Hepatocyte (in vitro differentiated cells): ENCODE data around the gene ABHD8. TPM values are rescaled to one million over a fixed set of nuclear protein-coding genes. Genes with fewer than 3 reads are reported as not detected.

Experiments used
- DNase-seq: peaks from one replicate; pipeline ENCODE4 v3.0.0-alpha.2; 2016; ENCODE audit warnings: low spot score
- H2AFZ ChIP-seq: fragments of 200-600 bp; sonication (generic); 2 replicates; pipeline ENCODE4 v1.6.0; 2016; ENCODE audit warnings: antibody characterized with exemption, mild to moderate bottlenecking
- H3K27ac ChIP-seq: fragments of 200-600 bp; sonication (generic); 2 replicates; pipeline ENCODE4 v1.5.1; 2016; ENCODE audit warnings: mild to moderate bottlenecking
- H3K27me3 ChIP-seq: fragments of 200-600 bp; sonication (generic); 2 replicates; pipeline ENCODE4 v1.6.1; 2016
- H3K36me3 ChIP-seq: fragments of 200-600 bp; sonication (generic); replicated peaks from 2 replicates; pipeline ENCODE4 v1.5.1; 2016; ENCODE audit warnings: low read depth; ENCODE audit not compliant: insufficient read depth
- H3K4me1 ChIP-seq: fragments of 200-600 bp; sonication (generic); 2 replicates; pipeline ENCODE4 v1.5.1; 2016; ENCODE audit warnings: mild to moderate bottlenecking, moderate library complexity; ENCODE audit not compliant: insufficient read depth
- H3K4me2 ChIP-seq: fragments of 200-600 bp; sonication (generic); 2 replicates; pipeline ENCODE4 v1.6.0; 2016
- H3K4me3 ChIP-seq: fragments of 200-600 bp; sonication (generic); 2 replicates; pipeline ENCODE4 v1.5.1; 2016; ENCODE audit warnings: mild to moderate bottlenecking
- H3K79me2 ChIP-seq: fragments of 200-600 bp; sonication (generic); 2 replicates; pipeline ENCODE4 v1.6.0; 2017; ENCODE audit warnings: mild to moderate bottlenecking
- H3K9me2 ChIP-seq: fragments of 200-600 bp; sonication (generic); replicated peaks from 2 replicates; pipeline ENCODE4 v1.6.0; 2017; ENCODE audit warnings: mild to moderate bottlenecking; ENCODE audit not compliant: insufficient read depth
- H3K9me3 ChIP-seq: fragments of 200-600 bp; sonication (generic); 2 replicates; pipeline ENCODE4 v1.5.1; 2016; ENCODE audit warnings: low read depth, mild to moderate bottlenecking
- H4K20me1 ChIP-seq: fragments of 200-600 bp; sonication (generic); 2 replicates; pipeline ENCODE4 v1.6.0; 2016; ENCODE audit warnings: mild to moderate bottlenecking; ENCODE audit not compliant: insufficient read depth, poor library complexity, severe bottlenecking
- CTCF ChIP-seq: fragments of 200-600 bp; sonication (generic); IDR thresholded peaks from 2 replicates; pipeline ENCODE4 v1.5.1; 2016; ENCODE audit warnings: antibody characterized with exemption, mild to moderate bottlenecking; ENCODE audit not compliant: poor library complexity
- EZH2 ChIP-seq: fragments of 200-600 bp; sonication (generic); IDR thresholded peaks from 2 replicates; pipeline ENCODE4 v1.6.1; 2016; ENCODE audit warnings: antibody characterized with exemption, mild to moderate bottlenecking, borderline replicate concordance
- EZH2phosphoT487 ChIP-seq: fragments of 200-600 bp; sonication (generic); IDR thresholded peaks from one replicate; pipeline ENCODE4 v1.6.1; 2018; ENCODE audit warnings: antibody characterized with exemption, mild to moderate bottlenecking, low read depth, moderate library complexity; ENCODE audit not compliant: unreplicated experiment, severe bottlenecking
- WGBS: methylation state at CpG from one replicate; pipeline ENCODE4 v1.1.6; 2016; ENCODE audit warnings: low lambda C conversion rate; ENCODE audit errors: missing lambda C conversion rate; 5-methylcytosine and 5-hydroxymethylcytosine counted together
- polyA plus RNA-seq: library from polyadenylated mRNA; unstranded; fragments of >200 nt; fragmentation: Nextera tagmentation; extraction: Ambion mirVana; gene quantifications from 2 replicates; pipeline ENCODE4 v1.2.1, GENCODE V29; 2016
- total RNA-seq: library from RNA; depleted of rRNA; stranded (reverse); fragments of >200 nt; gene quantifications from 2 replicates; pipeline ENCODE4 v1.2.3, GENCODE V29; 2014

ABHD8 gene
- total and polyA plus RNA-seq, 2 experiments from 2014 or later, result 12.9 to 17.6 TPM

DNA sequence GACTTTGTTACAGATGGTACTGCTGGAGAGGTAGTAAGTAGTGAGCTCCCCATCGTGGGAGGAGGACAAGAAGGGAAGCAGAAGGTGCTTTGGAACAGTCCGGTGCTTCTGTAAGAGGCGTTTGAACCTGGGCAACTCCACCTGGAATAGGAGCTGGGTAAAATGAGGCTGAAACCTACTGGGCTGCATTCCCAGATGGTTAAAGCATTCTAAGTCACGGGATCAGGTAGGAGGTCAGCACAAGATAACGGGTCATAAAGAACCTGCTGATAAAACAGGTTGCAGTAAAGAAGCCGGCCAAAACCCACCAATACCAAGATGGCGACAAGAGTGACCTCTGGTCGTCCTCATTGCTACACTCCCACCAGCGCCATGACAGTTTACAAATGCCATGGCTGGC lies 16.5 kb downstream of the ABHD8 start:
- no peaks in the 10 kb centered on the region for H3K79me2 ChIP-seq
- H3K36me3 ChIP-seq, result no peaks in the 10 kb centered on the region
- H3K4me3 ChIP-seq, result no peak overlapping the region
- H3K9me3 ChIP-seq, result no peaks in the 10 kb centered on the region
- peaks cover 12% of the 10 kb centered on the region for H3K4me1 ChIP-seq
- TF ChIP-seq EZH2phosphoT487 (no peak), EZH2 (no peak), CTCF (no peak)
- no peaks in the 10 kb centered on the region for H4K20me1 ChIP-seq
- DNase-seq, result no peak
- H3K4me2 ChIP-seq, result no peak overlapping the region
- WGBS, result 72% methylated on average over 9 of the region's 9 CpGs
- no peak overlapping the region for H3K27ac ChIP-seq
- no peaks in the 10 kb centered on the region for H3K9me2 ChIP-seq
- H2AFZ ChIP-seq, result no peak overlapping the region
- H3K27me3 ChIP-seq, result peaks cover under 1% of the 10 kb centered on the region

DNA sequence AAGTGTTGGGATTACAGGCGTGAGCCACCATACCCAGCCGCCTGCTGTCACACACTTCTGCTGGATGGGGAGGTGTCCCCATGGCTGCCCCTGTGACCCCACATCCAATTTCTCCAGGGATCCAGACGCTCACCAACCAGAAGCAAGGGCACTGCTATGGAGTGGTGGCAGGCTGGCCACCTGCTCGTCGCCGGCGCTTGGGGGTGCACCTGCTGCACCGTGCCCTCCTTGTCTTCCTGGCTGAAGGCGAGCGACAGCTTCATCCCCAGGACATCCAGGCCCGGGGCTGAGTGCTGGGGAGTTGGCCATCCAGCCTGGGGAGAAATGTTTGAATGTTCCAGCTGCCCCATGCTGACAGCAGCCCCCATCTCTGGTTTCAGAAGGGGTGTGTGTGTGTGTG lies 17.0 kb downstream of the ABHD8 start:
- no peaks in the 10 kb centered on the region for H3K9me2 ChIP-seq
- no peak overlapping the region for H3K4me3 ChIP-seq
- no peak overlapping the region for H2AFZ ChIP-seq
- 90% methylated on average over 11 of the region's 11 CpGs for WGBS
- no peak for TF ChIP-seq EZH2
- H3K27me3 ChIP-seq, result peaks cover 6% of the 10 kb centered on the region
- H3K4me2 ChIP-seq, result no peak overlapping the region
- no peaks in the 10 kb centered on the region for H3K79me2 ChIP-seq
- DNase-seq, result no peak
- no peaks in the 10 kb centered on the region for H3K9me3 ChIP-seq
- H3K36me3 ChIP-seq, result no peaks in the 10 kb centered on the region
- H3K27ac ChIP-seq, result no peak overlapping the region
- peaks cover 12% of the 10 kb centered on the region for H3K4me1 ChIP-seq
- H4K20me1 ChIP-seq, result no peaks in the 10 kb centered on the region

GRCh38 chr19:17285415-17286135 lies 17.6 kb downstream of the ABHD8 start:
- WGBS, result 90% methylated on average over 18 of the region's 18 CpGs
- TF ChIP-seq CTCF (no peak), EZH2phosphoT487 (no peak), EZH2 (no peak)
- Histone ChIP-seq H3K36me3 (no peaks in the 10 kb centered on the region), H3K4me2 (no peak overlapping the region), H3K9me2 (no peaks in the 10 kb centered on the region), H3K79me2 (no peaks in the 10 kb centered on the region), H2AFZ (no peak overlapping the region), H4K20me1 (no peaks in the 10 kb centered on the region), H3K27ac (no peak overlapping the region), H3K4me3 (no peak overlapping the region), H3K27me3 (peaks cover 7% of the 10 kb centered on the region), H3K4me1 (peaks cover 12% of the 10 kb centered on the region), H3K9me3 (no peaks in the 10 kb centered on the region)
- DNase-seq, result no peak

- TF ChIP-seq EZH2phosphoT487 (no peak), CTCF (no peak), EZH2 (no peak)
- 90% methylated on average over 7 of the region's 7 CpGs for WGBS
- no peaks in the 10 kb centered on the region for H3K36me3 ChIP-seq
- no peak overlapping the region for H3K4me3 ChIP-seq
- no peak overlapping the region for H3K27ac ChIP-seq
- H3K4me1 ChIP-seq, result peaks cover 9% of the 10 kb centered on the region
- no peaks in the 10 kb centered on the region for H4K20me1 ChIP-seq
- no peak overlapping the region for H3K4me2 ChIP-seq
- H3K9me2 ChIP-seq, result no peaks in the 10 kb centered on the region
- H3K27me3 ChIP-seq, result peaks cover 7% of the 10 kb centered on the region
- H3K79me2 ChIP-seq, result no peaks in the 10 kb centered on the region
- H3K9me3 ChIP-seq, result no peaks in the 10 kb centered on the region
- H2AFZ ChIP-seq, result no peak overlapping the region
- no peak for DNase-seq
Observed at GRCh38 chr19:17283504-17283996, 19.7 kb downstream of the ABHD8 start.
